Breast epithelium (tissue), 4 donors: Measurements from ENCODE around the gene NOD1. TPM values are rescaled to one million over a fixed set of nuclear protein-coding genes. Genes with fewer than 3 reads are reported as not detected.

Experiments
- DNase-seq, 2 donors: peaks; one replicate each; pipeline ENCODE4 v3.0.0-alpha.2; 2019; ENCODE audit warnings: low spot score in 2 of 2
- H3K27ac ChIP-seq, 2 donors: fragments of 200-600 bp; sonication (generic) in 1 of 2; one replicate each; pipeline ENCODE4 v1.5.1; 2016 to 2019; ENCODE audit warnings: mild to moderate bottlenecking in 1 of 2
- H3K27me3 ChIP-seq, 2 donors: fragments of 200-600 bp; sonication (generic) in 1 of 2; one replicate each; pipeline versions ENCODE4 v1.5.1 to v1.6.0; 2017 to 2019; ENCODE audit warnings: control low read depth in 1 of 2, mild to moderate bottlenecking in 1 of 2
- H3K36me3 ChIP-seq: fragments of 200-600 bp; one replicate; pipeline ENCODE4 v1.5.1; 2019
- H3K4me1 ChIP-seq, 2 donors: fragments of 200-600 bp; sonication (generic); one replicate each; pipeline ENCODE4 v1.5.1; 2016 to 2019; ENCODE audit warnings: control low read depth in 1 of 2
- H3K4me3 ChIP-seq, 3 donors: fragments of 200-600 bp; sonication (generic); 1 replicate in 2 of 3; 2 replicates in 1 of 3; pipeline ENCODE4 v1.5.1; 2016 to 2019; ENCODE audit warnings: mild to moderate bottlenecking in 3 of 3, moderate library complexity in 2 of 3
- H3K9me3 ChIP-seq, 2 donors: fragments of 200-600 bp; sonication (generic) in 1 of 2; one replicate each; pipeline ENCODE4 v1.5.1; 2016 to 2019; ENCODE audit warnings: control low read depth in 1 of 2
- CTCF ChIP-seq, 3 donors: fragments of 450-650 bp; IDR thresholded peaks; one replicate each; pipeline ENCODE4 v1.5.1; 2016 to 2017; ENCODE audit warnings: antibody characterized with exemption in 3 of 3, mild to moderate bottlenecking in 3 of 3, moderate library complexity in 3 of 3
- POLR2A ChIP-seq: fragments of 450-650 bp; IDR thresholded peaks from one replicate; pipeline ENCODE4 v1.6.1; 2016; ENCODE audit warnings: antibody characterized with exemption, mild to moderate bottlenecking, moderate library complexity
- POLR2AphosphoS5 ChIP-seq, 3 donors: sonication (generic); formaldehyde crosslinking; IDR thresholded peaks; one replicate each; pipeline ENCODE4 v1.6.1; 2017; ENCODE audit warnings: antibody characterized with exemption in 3 of 3
- intact Hi-C: fragments of 100-400 bp; cut with DNase I; formaldehyde crosslinking; loops from one replicate; pipeline ENCODE4 v1.15.1; 2023; ENCODE audit warnings: low total_unique reads
- total RNA-seq, 3 donors: library from RNA; depleted of rRNA; stranded (reverse); fragments of >200 nt; gene quantifications; one replicate each; pipeline ENCODE4 v1.1.0, GENCODE V29; 2016

Gene NOD1
- total RNA-seq, 3 donors from 2014 or later: 11.2 to 34.4 (median 21.4) TPM

DNA sequence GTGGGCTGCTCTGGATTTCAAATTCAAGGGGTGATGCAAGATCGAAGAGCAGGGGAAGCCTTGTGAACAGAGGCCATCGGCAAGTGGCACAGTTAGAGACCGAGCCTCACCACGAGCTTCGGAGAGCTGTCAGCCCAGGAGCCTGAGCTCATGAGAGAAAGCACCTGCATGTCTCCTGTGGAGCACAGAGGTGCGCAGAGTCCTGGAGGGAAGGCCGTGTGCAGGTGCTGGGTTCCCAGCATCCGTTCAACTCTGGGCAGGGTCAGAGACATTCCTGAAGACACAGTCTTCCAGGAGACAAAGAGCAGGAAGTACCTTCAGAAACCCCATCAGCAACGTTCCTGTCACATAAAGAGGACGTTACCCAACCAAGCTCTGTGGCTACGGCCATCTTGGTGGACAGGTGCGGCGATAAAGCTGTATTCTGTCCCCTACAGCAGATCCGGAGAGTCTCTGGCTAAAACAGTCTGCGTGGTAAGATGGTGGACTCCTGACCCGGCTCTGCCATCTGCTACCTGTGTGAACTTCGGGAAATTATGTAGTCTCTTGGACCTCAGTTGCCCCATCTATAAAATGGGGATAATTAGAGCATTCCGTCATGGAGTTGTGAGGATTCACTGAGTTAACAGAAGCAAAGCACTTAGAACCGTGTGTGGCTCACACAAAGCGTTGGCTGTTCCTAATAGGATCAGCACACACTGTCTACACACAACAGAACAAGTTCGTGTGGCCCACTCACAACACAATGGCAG is 40.6 kb downstream of the NOD1 start:
- intact Hi-C loops: no loop called here

DNA sequence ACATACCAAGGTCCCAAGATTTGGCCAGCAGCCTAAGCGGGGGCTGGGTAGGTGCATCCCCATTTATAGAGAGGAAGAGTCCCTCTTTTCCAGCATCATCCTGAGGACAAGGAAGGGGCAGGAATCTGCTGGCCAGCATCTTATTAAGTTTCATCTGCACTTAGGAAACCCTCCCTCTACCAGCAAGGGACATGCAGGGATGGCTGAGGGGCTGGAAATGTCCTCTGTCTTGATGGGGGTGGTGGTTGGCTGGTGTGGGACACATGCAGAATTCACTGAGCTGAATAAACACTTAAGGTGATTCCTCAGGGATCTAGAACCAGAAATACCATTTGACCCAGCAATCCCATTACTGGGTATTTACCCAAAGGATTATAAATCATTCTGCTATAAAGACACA is 42.1 kb downstream of the NOD1 start:
- Histone ChIP-seq H3K9me3 (no peaks in the 10 kb centered on the region), H3K4me1 (peaks cover 4 to 6% of the 10 kb centered on the region in 2 donors), H3K4me3 (no peak overlapping the region), H3K27me3 (no peaks in the 10 kb centered on the region), H3K27ac (no peak overlapping the region), H3K36me3 (no peaks in the 10 kb centered on the region)
- intact Hi-C loops: no loop called here
- no peak for TF ChIP-seq POLR2AphosphoS5 (IDR thresholded peaks at IDR 0.05)
- TF ChIP-seq POLR2A: no peak
- no peak for TF ChIP-seq CTCF (IDR thresholded peaks at IDR 0.05)
- no peak for DNase-seq

More for the DNA sequence above, 40.6 kb downstream of the NOD1 start:
- Histone ChIP-seq H3K27me3 (no peaks in the 10 kb centered on the region), H3K36me3 (no peaks in the 10 kb centered on the region), H3K9me3 (no peaks in the 10 kb centered on the region), H3K27ac (no peak overlapping the region), H3K4me3 (no peak overlapping the region), H3K4me1 (peaks cover 4% of the 10 kb centered on the region in 2 donors)
- DNase-seq: no peak
- TF ChIP-seq POLR2AphosphoS5 (IDR thresholded peaks at IDR 0.05) (no peak), CTCF (IDR thresholded peaks at IDR 0.05) (no peak), POLR2A (no peak)

DNA sequence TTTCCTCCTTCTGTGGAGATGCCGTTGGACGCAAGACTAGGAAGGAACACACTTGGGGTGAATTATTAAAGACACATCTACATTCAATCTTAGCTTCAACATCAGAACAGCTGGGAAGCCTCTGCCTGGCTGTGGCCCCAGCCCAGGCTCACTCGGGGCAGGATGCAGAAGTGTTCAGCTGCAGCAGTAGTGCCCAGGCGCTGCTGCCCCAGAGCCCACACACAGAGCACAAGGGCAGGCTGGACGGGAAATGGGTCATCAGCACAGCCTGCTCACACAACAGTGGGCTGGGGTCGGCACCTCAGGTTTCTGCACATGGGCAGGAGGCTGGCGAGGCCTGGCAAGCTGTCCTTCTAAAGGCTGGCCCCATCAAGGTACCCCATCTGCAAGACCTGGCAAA is 42.5 kb downstream of the NOD1 start:
- H3K27me3 ChIP-seq: no peaks in the 10 kb centered on the region
- no peaks in the 10 kb centered on the region for H3K36me3 ChIP-seq
- H3K4me1 ChIP-seq: peaks cover 4 to 10% of the 10 kb centered on the region in 2 donors
- no peak for DNase-seq
- intact Hi-C loops: no loop called here
- H3K9me3 ChIP-seq: no peaks in the 10 kb centered on the region
- no peak for TF ChIP-seq POLR2A
- TF ChIP-seq CTCF (IDR thresholded peaks at IDR 0.05): no peak
- no peak for TF ChIP-seq POLR2AphosphoS5 (IDR thresholded peaks at IDR 0.05)
- H3K27ac ChIP-seq: no peak overlapping the region
- no peak overlapping the region for H3K4me3 ChIP-seq

- Histone ChIP-seq H3K4me1 (peaks cover 4 to 17% of the 10 kb centered on the region in 2 donors), H3K27ac (peak overlapping the region in 1 of 2 donors; percentile 84)
Observed at GRCh38 chr7:30434140-30434799, 44.3 kb downstream of the NOD1 start.

More at GRCh38 chr7:30434140-30434799, 44.3 kb downstream of the NOD1 start:
- Histone ChIP-seq H3K9me3 (no peaks in the 10 kb centered on the region), H3K36me3 (no peaks in the 10 kb centered on the region), H3K27me3 (no peaks in the 10 kb centered on the region), H3K4me3 (no peak overlapping the region)
- intact Hi-C loops: no loop called here
- DNase-seq: peak in 1 of 2 donors; percentile 63
- TF ChIP-seq POLR2AphosphoS5 (IDR thresholded peaks at IDR 0.05) (no peak), POLR2A (no peak), CTCF (IDR thresholded peaks at IDR 0.05) (no peak)
